ENCODE results near the gene HDAC8.
A peak's percentile ranks its signal among the peaks of the same experiment; 100 is the strongest.

The HDAC8 gene

DNA sequence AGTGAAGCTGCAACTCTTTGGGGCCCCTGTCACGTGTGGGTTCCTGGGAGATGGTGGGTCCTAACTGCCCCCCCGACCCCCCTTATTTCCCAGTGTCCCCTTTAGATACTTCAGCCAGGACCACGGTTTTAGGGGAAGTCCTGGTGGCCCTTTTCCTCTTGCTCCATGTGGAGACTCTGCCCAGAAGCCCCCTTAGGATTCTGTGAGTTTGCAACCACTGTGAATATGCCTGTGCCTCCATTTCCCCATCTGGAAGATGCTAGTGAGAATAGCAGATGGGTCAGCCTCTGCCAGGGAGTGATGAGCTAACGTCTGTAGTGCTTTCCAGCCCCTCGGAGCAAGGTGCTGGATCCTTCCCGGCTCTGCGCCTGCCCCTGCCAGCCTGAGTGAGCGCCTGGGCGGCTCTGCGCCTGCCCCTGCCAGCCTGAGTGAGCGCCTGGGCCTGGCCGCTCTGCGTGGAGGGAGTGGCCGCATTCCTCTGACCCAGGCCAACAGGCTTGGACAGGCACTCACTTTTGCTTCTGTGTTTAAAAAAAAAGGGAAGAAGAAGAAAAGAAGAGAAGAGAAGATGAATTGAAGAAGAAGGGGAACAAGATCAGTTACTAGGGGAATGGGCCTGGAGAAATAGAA lies 260.2 kb downstream of the HDAC8 start:
- no peak for DNase-seq

DNA sequence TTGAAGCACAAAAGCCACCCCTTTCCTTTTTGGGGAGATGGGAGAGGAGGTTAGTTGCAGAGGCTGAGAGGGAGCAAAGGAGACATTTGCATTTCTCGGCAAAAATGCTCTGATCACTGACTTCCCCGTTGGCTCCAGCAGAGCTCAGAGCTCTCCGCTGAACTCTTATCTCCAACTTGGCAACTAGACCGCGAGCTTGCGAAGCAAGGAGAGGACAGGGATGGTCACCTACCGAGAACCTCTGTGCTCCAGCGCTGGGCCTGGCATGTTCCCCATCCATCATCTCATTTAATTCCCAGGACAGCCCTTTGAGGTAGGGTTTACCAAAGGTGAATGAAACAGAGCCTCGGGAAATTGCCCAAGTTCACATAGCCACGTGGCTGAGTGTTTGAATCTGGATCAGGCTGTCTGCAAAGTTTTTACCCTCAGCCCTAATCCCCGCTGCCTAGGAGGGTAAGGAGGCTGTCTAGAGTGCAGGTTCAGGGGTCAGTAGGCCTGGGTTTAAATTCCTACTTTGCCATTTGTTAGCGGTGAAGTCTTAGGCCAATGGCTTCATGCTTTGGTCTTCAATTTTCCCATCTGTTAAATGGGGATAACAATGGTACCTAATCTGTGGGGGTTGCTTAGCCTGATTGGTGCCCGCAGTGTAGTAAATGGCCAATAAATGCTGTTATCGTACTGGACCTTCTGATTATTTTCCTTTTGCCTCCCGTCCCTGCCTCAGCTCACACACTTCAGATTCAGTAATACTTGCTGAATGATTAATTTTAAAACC lies 263.2 kb downstream of the HDAC8 start:
- no peak for DNase-seq

DNA sequence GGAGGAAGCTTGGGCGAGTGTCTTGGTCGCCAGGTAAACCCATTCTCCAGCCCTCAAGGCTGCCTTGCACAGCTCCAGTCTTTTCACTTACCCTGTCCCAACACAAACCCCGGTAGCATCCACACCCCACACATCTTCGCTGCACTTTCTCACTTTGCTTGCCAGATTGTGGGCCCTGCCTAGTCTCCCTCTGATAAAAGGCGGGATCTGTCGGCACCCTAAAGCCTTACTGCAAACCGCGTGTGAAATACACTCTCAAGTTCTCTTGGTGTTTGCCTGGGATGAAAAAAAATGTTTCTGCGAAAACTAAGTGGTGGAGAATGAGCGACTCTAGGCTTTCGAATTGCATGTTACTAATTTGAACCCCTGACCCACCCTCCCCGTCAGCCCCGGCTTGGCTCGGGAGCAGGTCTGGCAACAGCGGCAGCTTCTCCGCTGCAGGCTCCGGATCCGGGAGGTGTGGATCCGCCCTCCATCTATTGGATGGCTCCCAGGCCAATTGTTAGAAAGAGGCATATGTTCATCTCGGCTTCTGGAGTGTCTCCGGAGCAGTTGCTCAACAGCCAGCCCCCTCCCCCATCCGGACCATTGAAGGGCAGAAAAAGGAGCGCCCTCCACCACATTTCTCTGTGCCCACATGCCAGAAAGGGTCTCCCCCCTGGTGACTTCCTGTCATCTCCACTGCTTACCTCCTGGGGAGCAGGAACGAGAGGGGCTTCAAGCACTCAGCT lies 263.9 kb downstream of the HDAC8 start:
- peak; percentile 76 for DNase-seq

DNA sequence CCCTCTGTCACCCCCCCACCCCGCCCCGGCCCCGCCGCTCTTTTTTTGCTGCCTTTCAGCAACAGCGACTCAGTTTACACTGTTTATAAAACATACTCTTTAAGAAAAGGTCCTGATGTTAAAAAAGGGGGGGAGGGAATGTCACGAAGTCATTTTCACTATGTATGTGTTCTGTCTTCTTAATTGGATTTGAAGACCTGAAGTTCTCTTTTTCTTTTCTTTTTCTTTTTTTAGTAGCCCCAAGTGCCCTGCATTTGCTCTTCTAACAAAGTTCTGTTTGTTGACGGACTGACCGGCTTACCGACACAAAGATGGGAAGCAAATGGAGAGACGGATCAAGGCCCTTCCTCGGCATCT lies 264.5 kb downstream of the HDAC8 start:
- no peak for DNase-seq

GRCh38 chrX:72307646-72308051 lies 265.0 kb downstream of the HDAC8 start:
- no peak for DNase-seq

- peak; percentile 86 for DNase-seq
These were observed 265.6 kb downstream of the HDAC8 start for GRCh38 chrX:72306851-72307645.

- DNase-seq = no peak
These were observed 266.4 kb downstream of the HDAC8 start for GRCh38 chrX:72306085-72306801.

GRCh38 chrX:72305286-72306084 lies 267.2 kb downstream of the HDAC8 start, which contains the start of gene CITED1:
Gene CITED1, minus strand, starts transcription at chrX:72305914. Its CDS starts 3,045 bp downstream, at chrX:72302869.
- DNase-seq = no peak

DNA sequence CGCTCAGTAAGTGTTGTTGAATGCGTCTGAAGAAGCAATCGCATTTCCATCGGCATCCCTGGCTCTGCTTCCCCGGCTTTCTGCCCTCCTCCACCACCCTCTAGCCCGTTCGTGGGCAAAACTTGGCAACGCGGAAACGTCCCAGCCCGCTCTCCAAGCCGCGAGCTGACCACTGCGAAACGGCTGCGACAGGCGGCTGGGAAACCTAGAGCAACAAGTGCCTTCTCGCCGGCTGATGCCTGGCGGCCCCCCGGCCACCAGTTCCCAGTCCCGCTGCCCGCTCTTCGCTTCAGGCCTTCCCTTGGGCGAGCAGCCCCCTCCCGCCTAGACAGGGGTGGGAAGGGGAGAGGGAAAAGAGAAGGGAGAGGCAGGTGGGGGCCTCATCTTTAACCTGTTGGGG lies 267.8 kb downstream of the HDAC8 start:
- DNase-seq = no peak

- no peak for DNase-seq
These were observed 270.9 kb downstream of the HDAC8 start for GRCh38 chrX:72301781-72302180.

- DNase-seq = no peak
These were observed 272.6 kb downstream of the HDAC8 start for GRCh38 chrX:72299891-72300630.

DNA sequence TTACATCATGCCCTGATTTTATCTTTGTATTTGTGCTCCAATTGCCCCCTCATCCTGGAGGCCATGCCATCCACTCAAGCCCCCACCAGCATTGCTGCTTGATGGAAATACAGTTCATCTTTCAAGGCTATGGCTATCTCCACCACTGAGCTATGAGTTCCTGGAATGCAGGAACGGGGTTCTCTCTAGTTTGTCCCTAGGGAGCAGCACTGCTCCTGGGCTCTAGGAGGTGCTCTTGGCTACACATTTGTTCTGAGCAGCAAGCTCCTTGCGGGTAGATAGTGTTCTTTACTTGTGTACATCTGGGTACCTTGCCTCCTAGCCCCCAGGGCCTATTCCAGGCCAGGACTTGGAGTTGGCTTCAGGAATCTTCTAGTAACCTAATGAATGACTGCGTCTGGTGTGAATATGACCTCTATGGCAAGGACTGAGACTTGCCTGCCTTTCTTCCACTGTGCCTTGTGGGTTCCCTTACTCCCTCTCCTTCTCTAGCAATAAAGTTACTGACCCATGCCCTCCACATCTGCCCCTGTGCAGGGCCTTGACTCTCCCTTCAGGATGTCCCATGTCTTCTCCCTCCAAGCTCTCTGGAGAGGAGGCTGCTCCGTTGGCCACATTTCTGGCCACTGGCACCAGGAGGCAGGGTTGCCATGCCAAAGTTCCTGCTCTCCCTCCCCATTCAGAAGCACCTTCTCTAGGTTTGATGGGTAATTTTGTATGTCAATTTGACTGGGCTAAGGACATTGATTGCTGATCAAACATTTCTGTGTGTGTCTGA lies 274.5 kb downstream of the HDAC8 start:
- DNase-seq = no peak

DNA sequence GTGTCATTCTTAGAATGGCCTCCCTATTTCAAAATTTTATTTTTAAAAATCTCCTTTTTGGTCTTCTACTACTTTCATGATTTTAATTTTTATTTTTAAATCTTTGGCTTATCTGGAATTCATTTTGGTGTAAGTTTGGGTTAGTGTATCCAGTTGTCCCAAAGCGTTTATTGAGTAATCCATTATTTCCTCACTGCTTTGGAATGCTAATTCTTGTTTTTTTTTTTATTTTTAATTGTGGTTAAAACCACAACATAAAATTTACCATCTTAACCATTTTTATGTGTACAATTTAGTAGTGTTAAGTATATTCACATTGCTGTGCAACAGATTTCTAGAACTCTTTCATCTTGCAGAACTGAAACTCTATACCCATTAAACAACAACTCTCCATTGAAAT lies 275.7 kb downstream of the HDAC8 start:
- no peak for DNase-seq

DNA sequence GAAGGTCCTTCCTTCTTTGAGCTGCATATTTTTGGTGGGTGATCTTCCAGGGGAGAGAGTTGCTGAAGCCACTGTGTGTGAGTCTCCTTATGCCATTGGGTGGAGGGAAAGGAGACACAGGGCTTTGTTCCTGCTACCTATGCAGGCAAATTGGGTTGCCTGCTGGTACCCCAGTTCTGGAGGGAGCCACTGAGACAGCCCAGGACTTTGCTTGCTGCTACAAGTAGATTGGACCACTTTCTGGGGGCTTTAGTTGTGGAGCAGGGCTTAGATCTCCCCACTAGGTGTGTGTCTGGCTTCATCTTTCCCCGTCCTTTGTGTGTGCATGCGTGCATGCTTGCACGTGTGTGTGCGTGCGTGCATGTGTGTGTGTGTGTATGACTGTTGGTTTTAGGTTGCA lies 276.9 kb downstream of the HDAC8 start:
- DNase-seq = no peak

GRCh38 chrX:72294497-72294896 lies 278.1 kb downstream of the HDAC8 start:
- DNase-seq = no peak

DNA sequence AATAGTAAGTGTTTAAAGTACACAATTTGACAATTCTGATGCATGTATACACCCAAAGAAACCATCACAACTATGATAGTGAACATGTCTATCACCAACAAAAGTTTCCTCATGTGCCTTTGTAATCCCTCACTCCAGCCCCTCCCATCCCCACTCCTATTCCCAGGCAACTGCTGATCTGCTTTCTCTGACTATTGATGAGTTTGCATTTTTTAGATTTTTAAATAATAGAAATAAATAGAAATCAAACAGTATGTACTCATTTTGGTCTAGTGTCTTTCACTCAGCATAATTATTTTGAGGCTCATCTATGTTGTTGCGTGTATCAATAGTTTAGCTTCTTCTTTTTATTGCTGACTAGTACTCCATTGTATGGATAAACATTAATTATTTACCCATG lies 290.3 kb downstream of the HDAC8 start:
- no peak for DNase-seq

DNA sequence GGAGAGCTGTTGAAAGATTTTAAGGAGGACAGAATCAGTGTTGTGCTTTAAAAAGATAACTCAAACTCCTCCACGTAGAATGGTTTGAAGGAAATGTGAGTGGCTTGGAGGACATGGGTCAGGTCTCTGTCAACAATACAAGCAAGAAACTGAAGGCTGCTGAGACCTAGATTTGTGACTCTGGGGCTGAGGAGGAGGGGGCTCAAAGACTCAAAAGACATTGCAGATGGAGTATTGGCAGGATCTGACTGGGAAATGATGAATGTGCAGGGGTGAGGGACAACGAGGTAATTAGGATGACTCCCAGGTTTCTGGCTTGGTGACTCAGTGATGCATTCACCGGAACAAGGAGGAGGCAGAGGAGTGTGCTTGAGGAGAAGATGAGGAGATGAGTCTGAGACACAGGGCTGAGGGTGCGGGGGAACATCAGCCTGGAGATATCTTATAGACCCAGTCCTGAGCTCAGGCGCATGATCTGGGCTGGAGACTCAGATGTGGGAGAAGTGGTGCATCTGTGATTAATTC lies 292.3 kb downstream of the HDAC8 start:
- peak; percentile 36 for DNase-seq

Data from NCI-H2227 treated with DMSO at 0.1 percent for 48 hours (cell line).